ENCODE data around the gene PLCD3.

- TF ChIP-seq, protein P1, sequence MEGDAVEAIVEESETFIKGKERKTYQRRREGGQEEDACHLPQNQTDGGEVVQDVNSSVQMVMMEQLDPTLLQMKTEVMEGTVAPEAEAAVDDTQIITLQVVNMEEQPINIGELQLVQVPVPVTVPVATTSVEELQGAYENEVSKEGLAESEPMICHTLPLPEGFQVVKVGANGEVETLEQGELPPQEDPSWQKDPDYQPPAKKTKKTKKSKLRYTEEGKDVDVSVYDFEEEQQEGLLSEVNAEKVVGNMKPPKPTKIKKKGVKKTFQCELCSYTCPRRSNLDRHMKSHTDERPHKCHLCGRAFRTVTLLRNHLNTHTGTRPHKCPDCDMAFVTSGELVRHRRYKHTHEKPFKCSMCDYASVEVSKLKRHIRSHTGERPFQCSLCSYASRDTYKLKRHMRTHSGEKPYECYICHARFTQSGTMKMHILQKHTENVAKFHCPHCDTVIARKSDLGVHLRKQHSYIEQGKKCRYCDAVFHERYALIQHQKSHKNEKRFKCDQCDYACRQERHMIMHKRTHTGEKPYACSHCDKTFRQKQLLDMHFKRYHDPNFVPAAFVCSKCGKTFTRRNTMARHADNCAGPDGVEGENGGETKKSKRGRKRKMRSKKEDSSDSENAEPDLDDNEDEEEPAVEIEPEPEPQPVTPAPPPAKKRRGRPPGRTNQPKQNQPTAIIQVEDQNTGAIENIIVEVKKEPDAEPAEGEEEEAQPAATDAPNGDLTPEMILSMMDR (IDR thresholded peaks at IDR 0.05): no peak
- no peak for TF ChIP-seq POLR2A (IDR thresholded peaks at IDR 0.05)
- TF ChIP-seq EP300 (IDR thresholded peaks at IDR 0.05): no peak
These were observed 51.1 kb downstream of the PLCD3 start for GRCh38 chr17:45081047-45081703.

Data from suprapubic skin (tissue), 3 donors.